Thoracic aorta (tissue), 2 donors: Measurements from ENCODE around the gene SLC6A7. TPM values are rescaled to one million over a fixed set of nuclear protein-coding genes. Genes with fewer than 3 reads are reported as not detected.

Experiments used
- ATAC-seq: fragments of 150-250 bp; one replicate; pipeline ENCODE4 v1.8.0; 2017; ENCODE audit warnings: low read depth; ENCODE audit not compliant: insufficient number of reproducible peaks, low FRiP score
- DNase-seq: peaks from one replicate; pipeline ENCODE4 v3.0.0-alpha.2; 2020; ENCODE audit warnings: low spot score
- H3K27ac ChIP-seq, 2 donors: fragments of 200-600 bp; sonication (generic); 1 replicate in 1 of 2; 2 replicates in 1 of 2; pipeline ENCODE4 v1.5.1; 2016; ENCODE audit warnings: mild to moderate bottlenecking in 2 of 2, moderate library complexity in 2 of 2
- H3K27me3 ChIP-seq: fragments of 200-600 bp; sonication (generic); replicated peaks from 2 replicates; pipeline ENCODE4 v1.6.0; 2016; ENCODE audit warnings: mild to moderate bottlenecking; ENCODE audit not compliant: insufficient read depth
- H3K36me3 ChIP-seq: fragments of 200-600 bp; sonication (generic); one replicate; pipeline ENCODE4 v1.5.1; 2016
- H3K4me1 ChIP-seq, 2 donors: fragments of 200-600 bp; sonication (generic); 1 replicate in 1 of 2; 2 replicates in 1 of 2; pipeline versions ENCODE4 v1.5.1 to v1.6.0; 2016; ENCODE audit warnings: low read depth in 2 of 2, mild to moderate bottlenecking in 1 of 2; ENCODE audit not compliant: control insufficient read depth in 1 of 2
- H3K4me3 ChIP-seq: fragments of 200-600 bp; sonication (generic); 2 replicates; pipeline ENCODE4 v1.5.1; 2016; ENCODE audit warnings: mild to moderate bottlenecking
- H3K9me3 ChIP-seq: fragments of 200-600 bp; sonication (generic); 2 replicates; pipeline ENCODE4 v1.5.1; 2016
- total RNA-seq, 2 donors: library from RNA; depleted of rRNA; stranded (reverse); fragments of >200 nt; gene quantifications; one replicate each; pipeline versions ENCODE4 v1.1.0 to v1.2.3, GENCODE V29; 2016
- TF ChIP-seq, protein P1 (sequence below): fragments of 200-600 bp; sonication (generic); IDR thresholded peaks from one replicate; pipeline ENCODE4 v1.5.1; 2019; ENCODE audit warnings: antibody characterized with exemption

SLC6A7 gene
- total RNA-seq, 2 donors from 2014 or later: not detected

- TF ChIP-seq, protein P1, sequence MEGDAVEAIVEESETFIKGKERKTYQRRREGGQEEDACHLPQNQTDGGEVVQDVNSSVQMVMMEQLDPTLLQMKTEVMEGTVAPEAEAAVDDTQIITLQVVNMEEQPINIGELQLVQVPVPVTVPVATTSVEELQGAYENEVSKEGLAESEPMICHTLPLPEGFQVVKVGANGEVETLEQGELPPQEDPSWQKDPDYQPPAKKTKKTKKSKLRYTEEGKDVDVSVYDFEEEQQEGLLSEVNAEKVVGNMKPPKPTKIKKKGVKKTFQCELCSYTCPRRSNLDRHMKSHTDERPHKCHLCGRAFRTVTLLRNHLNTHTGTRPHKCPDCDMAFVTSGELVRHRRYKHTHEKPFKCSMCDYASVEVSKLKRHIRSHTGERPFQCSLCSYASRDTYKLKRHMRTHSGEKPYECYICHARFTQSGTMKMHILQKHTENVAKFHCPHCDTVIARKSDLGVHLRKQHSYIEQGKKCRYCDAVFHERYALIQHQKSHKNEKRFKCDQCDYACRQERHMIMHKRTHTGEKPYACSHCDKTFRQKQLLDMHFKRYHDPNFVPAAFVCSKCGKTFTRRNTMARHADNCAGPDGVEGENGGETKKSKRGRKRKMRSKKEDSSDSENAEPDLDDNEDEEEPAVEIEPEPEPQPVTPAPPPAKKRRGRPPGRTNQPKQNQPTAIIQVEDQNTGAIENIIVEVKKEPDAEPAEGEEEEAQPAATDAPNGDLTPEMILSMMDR: no peak
- ATAC-seq (no peak), DNase-seq (no peak)
- Histone ChIP-seq H3K36me3 (no peaks in the 10 kb centered on the region), H3K9me3 (no peaks in the 10 kb centered on the region), H3K27ac (no peak overlapping the region), H3K4me1 (peaks cover 0 to 9% of the 10 kb centered on the region in 2 donors), H3K4me3 (no peak overlapping the region), H3K27me3 (no peaks in the 10 kb centered on the region)
Observed at GRCh38 chr5:150189326-150189725, 536 bp upstream of the SLC6A7 start.

DNA sequence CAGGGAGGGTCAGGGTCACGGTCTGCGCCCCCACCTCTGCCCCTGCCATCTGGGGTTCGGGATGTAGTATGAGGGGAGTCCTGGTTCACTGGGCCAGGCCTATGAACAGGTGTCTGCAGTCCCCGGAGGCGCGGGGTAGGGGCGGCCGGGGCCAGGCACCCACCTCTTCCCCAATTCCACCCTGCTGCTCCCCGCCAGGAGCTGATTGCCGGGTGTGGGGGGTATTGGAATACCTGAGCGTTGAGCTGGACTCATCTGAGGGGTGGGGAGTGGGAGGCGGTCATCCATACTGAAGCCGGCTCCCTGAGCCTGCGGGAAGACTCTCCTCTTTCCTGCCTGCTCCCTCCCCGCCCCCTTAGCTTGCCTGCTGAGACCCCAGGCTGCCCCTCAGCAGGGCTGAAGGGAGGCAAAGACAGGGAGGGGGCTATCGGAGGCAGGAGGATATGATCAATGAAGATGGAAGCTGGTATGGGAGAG, 679 bp downstream of the SLC6A7 start:
- TF ChIP-seq, protein P1: no peak
- Histone ChIP-seq H3K27ac (no peak overlapping the region), H3K9me3 (no peaks in the 10 kb centered on the region), H3K36me3 (no peaks in the 10 kb centered on the region), H3K27me3 (no peaks in the 10 kb centered on the region), H3K4me3 (no peak overlapping the region), H3K4me1 (peaks cover 0 to 9% of the 10 kb centered on the region in 2 donors)
- DNase-seq (no peak), ATAC-seq (no peak)

DNA sequence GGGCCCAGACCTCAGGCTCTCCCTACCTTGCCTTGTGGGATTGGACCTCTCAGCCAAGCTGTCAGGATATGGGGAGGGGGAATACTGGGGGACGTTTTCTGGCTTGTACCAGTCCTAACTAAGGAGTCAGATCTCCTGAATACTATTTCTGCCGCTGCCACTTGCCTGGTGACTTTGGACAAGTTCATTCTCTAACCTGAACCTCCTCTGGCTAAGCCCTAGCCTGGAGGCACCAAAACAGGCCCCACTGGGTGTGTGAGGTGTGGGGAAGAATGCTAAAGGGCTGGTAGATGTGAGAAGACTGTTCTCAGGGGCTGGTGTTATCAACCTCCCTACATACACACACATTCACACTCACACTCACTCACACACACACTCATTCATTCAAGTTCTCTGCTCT, 1.1 kb downstream of the SLC6A7 start:
- Histone ChIP-seq H3K27me3 (no peaks in the 10 kb centered on the region), H3K36me3 (no peaks in the 10 kb centered on the region), H3K9me3 (no peaks in the 10 kb centered on the region), H3K4me1 (peaks cover 0 to 9% of the 10 kb centered on the region in 2 donors), H3K27ac (no peak overlapping the region), H3K4me3 (no peak overlapping the region)
- ATAC-seq: no peak
- DNase-seq: no peak
- TF ChIP-seq, protein P1: no peak

DNA sequence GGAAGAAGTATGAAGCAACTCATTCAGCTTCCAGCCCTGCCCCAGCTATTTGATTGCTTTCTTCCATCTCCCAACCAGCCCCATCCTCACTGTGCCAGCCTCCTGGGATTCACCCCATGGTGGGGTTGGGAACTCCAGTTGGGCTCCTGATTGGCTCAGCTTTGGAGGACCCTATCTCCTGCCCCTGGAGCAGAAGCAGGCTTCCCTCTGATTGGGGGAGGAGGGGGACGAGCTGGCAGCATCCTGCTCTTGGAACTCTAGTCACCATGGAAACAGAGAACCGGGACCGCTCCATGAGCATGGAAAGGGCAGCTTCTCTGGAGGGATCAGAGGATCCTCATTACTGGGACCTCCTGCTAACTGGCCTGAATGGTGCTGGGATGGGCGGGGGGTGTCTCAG, 2.6 kb downstream of the SLC6A7 start:
- Histone ChIP-seq H3K4me1 (peaks cover 0 to 9% of the 10 kb centered on the region in 2 donors), H3K4me3 (no peak overlapping the region), H3K27ac (no peak overlapping the region), H3K36me3 (no peaks in the 10 kb centered on the region), H3K9me3 (no peaks in the 10 kb centered on the region), H3K27me3 (no peaks in the 10 kb centered on the region)
- ATAC-seq (no peak), DNase-seq (no peak)
- TF ChIP-seq, protein P1: no peak

- DNase-seq (no peak), ATAC-seq (no peak)
- Histone ChIP-seq H3K4me1 (no peaks in the 10 kb centered on the region), H3K27me3 (no peaks in the 10 kb centered on the region), H3K27ac (no peak overlapping the region), H3K36me3 (no peaks in the 10 kb centered on the region), H3K9me3 (no peaks in the 10 kb centered on the region), H3K4me3 (no peak overlapping the region)
- TF ChIP-seq, protein P1: no peak
Observed at GRCh38 chr5:150195736-150196485, 6.0 kb downstream of the SLC6A7 start.
